Measurements from ENCODE around the gene SBK1. TPM values are rescaled to one million over a fixed set of nuclear protein-coding genes. Genes with fewer than 3 reads are reported as not detected.
"Not testable (repeated sequence)": the region's sequence is repeated elsewhere in the genome, so short reads cannot be mapped to it uniquely, and the experiment has no call there.

Gene SBK1
- total RNA-seq, 1 donor from 2014 or later = 1.9 TPM

DNA sequence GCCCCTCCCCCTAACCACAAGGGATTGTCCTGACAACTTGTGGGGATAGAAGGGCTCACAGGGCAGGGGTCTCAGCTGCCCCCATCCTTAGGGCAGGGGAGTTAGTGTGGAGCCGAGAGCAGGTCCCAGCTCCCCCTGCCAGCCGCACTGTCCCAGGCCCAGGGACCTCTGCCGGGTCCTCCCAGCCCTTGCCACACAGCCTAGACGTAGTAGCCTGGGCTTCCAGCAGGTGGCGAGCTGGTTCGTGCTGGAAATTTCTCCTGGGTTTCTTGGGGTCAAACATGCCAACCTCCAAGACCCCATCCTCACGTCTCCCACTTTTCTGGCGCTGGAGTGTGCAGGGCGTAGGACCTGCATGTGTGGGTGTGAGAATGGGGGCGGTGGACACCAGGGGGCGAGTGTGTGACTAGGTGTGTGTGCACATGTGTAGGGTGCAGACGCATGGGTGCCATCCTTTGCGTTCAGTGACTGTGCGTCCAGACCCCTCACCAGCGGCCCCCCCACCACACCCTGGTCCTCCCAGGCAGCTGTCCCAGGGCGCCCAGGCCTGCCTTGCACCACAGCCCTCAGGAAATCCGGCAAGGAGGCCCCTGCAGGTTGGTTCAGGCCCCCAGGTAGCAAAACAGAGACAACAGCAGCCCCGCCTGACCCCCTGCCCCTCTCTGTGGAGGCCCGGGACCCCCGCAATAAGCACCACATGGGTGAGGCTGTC is 29.5 kb downstream of the SBK1 start:
- Histone ChIP-seq H3K4me1 (no peaks in the 10 kb centered on the region), H3K36me3 (no peaks in the 10 kb centered on the region), H3K27ac (no peak overlapping the region), H3K9me3 (no peaks in the 10 kb centered on the region), H3K27me3 (no peaks in the 10 kb centered on the region), H3K4me3 (no peak overlapping the region)
- intact Hi-C loops (cut with DNase I) = no loop called here
- TF ChIP-seq, protein P1, sequence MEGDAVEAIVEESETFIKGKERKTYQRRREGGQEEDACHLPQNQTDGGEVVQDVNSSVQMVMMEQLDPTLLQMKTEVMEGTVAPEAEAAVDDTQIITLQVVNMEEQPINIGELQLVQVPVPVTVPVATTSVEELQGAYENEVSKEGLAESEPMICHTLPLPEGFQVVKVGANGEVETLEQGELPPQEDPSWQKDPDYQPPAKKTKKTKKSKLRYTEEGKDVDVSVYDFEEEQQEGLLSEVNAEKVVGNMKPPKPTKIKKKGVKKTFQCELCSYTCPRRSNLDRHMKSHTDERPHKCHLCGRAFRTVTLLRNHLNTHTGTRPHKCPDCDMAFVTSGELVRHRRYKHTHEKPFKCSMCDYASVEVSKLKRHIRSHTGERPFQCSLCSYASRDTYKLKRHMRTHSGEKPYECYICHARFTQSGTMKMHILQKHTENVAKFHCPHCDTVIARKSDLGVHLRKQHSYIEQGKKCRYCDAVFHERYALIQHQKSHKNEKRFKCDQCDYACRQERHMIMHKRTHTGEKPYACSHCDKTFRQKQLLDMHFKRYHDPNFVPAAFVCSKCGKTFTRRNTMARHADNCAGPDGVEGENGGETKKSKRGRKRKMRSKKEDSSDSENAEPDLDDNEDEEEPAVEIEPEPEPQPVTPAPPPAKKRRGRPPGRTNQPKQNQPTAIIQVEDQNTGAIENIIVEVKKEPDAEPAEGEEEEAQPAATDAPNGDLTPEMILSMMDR (IDR thresholded peaks at IDR 0.05) = peak; percentile 68
- ATAC-seq (peak; percentile 41), DNase-seq (no peak)

DNA sequence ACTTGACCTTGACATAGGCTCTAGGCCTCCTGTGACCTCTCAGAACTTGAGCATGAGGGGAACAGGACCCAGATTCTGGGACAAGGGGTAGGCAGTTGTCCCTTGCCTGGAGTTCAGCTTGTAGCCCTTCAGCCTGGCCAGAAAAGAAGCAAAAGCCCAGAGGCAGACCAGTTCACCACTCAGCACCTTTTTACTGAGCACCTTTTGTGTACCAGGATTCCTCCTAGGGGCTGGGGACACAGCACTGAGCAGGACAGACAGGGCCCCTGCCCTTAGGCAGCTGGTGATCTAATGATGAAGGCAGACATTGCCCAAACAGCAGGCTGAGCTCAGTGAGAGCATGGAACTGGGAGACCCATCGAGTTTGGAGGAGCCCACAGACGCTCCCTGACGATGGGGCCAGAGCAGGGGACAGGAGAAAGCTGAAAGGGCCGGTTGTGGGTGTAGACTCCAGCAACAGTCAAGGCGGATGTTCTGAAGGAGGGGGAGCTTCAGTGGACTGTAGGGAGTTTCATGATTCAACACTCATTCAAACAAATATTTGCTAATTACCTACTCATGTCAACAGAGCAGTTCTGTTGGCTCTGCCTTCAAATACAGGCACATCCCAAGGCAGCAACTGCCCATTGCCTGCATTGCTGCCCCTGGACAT is 32.0 kb downstream of the SBK1 start:
- no peak overlapping the region for H3K27ac ChIP-seq

DNA sequence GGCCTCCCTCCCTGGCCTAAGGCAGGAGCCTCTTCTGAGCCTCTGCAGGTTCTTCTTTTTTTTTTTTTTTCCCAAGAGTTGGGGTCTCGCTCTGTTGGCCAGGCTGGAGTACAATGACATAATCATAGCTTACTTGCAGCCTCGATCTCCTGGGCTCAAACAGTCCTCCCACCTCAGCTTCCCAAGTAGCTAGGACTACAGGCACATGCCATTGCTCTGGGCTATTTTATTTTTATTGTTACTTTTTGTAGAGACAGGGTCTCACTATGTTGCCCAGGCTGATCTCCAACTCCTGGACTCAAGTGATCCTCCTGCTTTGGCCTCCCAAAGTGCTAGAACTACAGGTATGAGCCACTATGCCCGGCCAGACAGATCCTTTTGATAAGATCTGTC is 32.6 kb downstream of the SBK1 start:
- H3K9me3 ChIP-seq = no peaks in the 10 kb centered on the region
- H3K36me3 ChIP-seq = no peaks in the 10 kb centered on the region
- DNase-seq = no peak
- TF ChIP-seq, protein P1 (IDR thresholded peaks at IDR 0.05) = no peak
- H3K4me3 ChIP-seq = no peak overlapping the region
- no peak for ATAC-seq
- no peaks in the 10 kb centered on the region for H3K4me1 ChIP-seq
- H3K27me3 ChIP-seq = no peaks in the 10 kb centered on the region
- intact Hi-C loops (cut with DNase I) = no loop called here
- no peak overlapping the region for H3K27ac ChIP-seq

More for the DNA sequence above, 32.0 kb downstream of the SBK1 start:
- no peak overlapping the region for H3K4me3 ChIP-seq
- TF ChIP-seq, protein P1 (IDR thresholded peaks at IDR 0.05) = no peak
- H3K4me1 ChIP-seq = no peaks in the 10 kb centered on the region
- no peaks in the 10 kb centered on the region for H3K36me3 ChIP-seq
- peak; percentile 46 for DNase-seq
- no peaks in the 10 kb centered on the region for H3K9me3 ChIP-seq
- ATAC-seq = peak; percentile 22
- intact Hi-C loops (cut with DNase I) = no loop called here
- no peaks in the 10 kb centered on the region for H3K27me3 ChIP-seq

DNA sequence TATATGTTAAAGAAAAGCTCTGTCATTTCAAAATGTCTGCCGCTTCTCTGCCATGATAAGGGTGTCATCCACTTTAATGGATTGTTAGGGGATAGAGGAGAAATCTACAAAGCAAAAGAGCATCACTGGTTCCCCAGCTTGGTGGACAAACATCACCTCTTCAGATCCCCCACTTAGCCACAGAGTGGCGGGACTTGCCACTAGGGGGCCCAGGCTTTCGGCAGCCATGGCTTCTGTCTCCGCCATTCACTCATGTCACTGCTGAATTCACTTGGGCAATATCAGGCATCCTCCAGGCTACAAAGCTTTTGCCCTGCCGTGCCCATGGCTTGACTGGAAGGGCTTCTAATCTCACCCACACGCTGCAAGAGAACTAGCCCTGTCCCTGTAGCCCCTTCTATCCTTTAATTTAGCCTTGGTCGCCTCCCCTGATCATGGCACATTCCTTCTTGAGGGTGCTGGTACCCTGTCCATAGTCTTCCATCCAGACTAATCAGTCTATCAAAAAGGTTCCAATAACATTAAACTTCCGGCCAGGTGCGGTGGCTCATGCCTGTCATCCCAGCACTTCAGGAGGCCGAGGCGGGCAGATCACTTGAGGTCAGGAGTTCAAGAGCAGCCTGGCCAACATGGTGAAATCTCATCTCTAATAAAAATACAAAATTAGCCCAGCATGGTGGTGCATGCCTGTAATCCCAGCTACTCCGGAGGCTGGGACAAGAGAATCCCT is 34.7 kb downstream of the SBK1 start:
- ATAC-seq = peak; percentile 87
- peak; percentile 79 for DNase-seq
- H3K27me3 ChIP-seq = no peaks in the 10 kb centered on the region
- no peak overlapping the region for H3K27ac ChIP-seq
- no peaks in the 10 kb centered on the region for H3K36me3 ChIP-seq
- no peaks in the 10 kb centered on the region for H3K9me3 ChIP-seq
- H3K4me1 ChIP-seq = no peaks in the 10 kb centered on the region
- no peak overlapping the region for H3K4me3 ChIP-seq
- intact Hi-C loops (cut with DNase I) = no loop called here
- TF ChIP-seq, protein P1 (IDR thresholded peaks at IDR 0.05) = peak; percentile 76

DNA sequence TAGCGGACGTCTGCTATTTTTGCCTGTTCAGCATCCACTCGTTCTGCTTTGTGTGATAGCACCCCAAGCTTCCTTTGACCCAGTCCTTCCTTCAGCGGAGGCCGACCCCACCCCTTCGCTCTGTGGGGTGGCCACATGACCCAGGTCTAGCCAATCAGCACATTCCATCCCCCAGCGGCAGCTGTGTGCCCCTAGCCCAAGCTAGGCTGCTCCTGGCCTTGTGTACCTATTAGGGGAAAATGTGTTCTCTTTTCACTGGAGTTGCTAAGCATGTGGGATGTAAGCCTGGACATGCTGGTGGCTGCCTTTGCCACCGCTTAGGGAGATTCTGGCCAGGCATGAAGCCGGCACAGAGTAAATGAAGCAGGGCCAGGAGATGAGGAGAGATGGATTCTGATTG is 37.9 kb downstream of the SBK1 start:
- ATAC-seq (peak; percentile 21), DNase-seq (peak; percentile 41)
- H3K36me3 ChIP-seq; intact Hi-C loops (cut with DNase I); H3K27me3 ChIP-seq; H3K4me1 ChIP-seq; H3K4me3 ChIP-seq; H3K9me3 ChIP-seq; H3K27ac ChIP-seq: not testable (repeated sequence)

DNA sequence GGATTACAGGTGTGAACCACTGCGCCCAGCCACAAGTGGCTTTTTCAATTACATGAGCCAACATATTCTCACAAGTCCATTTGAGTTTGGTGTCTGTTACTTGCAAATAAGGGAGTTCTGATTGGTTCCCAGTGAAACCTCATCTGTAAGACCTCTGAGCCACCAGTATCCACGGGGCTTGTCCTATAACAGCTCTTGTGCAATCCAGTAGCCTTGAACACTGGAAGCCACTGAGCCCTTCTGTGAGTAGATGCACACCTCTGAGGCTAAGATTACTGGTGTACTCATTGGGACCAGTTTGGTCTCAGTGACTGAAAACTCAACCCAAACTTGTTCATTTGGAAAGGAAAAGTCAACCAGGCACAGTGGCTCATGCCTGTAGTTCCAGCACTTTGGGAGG is 38.7 kb downstream of the SBK1 start:
- H3K9me3 ChIP-seq; H3K4me1 ChIP-seq; ATAC-seq; intact Hi-C loops (cut with DNase I); H3K27me3 ChIP-seq; H3K36me3 ChIP-seq; H3K4me3 ChIP-seq; H3K27ac ChIP-seq; DNase-seq: not testable (repeated sequence)

DNA sequence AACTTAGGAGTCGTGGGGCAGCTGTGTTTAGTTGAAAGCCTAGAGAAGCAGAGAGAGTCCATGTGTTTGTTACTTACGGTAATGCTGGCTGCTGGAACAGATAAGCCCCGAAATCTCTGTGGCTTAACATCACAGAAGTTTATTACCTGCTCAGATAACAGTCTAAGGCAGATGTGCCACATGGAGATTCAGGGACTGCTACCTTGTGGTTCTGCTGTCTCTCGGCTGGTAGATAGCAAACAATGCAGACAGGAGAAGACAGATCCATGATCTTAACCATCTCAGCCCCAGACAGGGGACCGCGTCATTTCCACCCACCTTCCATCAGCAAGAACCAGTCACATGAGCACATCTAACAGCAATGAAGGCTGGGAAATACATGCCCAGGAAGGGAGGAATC is 40.3 kb downstream of the SBK1 start:
- ATAC-seq; DNase-seq; H3K9me3 ChIP-seq; H3K27me3 ChIP-seq; H3K36me3 ChIP-seq; H3K4me3 ChIP-seq; intact Hi-C loops (cut with DNase I); H3K4me1 ChIP-seq; H3K27ac ChIP-seq: not testable (repeated sequence)

DNA sequence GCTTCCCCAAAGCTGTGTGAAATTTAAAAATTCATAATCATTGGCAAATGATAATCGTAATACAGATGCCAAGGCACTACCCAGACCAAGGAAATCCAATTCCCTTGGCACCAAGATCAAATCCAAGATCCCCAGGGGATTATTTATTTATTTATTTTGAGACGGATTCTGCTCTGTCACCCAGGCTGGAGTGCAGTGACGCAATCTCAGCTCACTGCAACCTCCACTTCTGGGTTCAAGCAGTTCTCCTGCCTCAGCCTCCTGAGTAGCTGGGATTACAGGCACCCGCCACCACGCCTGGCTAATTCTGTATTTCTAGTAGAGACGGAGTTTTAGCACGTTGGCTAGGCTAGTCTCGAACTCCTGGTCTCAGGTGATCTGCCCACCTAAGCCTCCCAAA is 43.4 kb downstream of the SBK1 start:
- H3K4me1 ChIP-seq; ATAC-seq; H3K9me3 ChIP-seq; H3K36me3 ChIP-seq; H3K27me3 ChIP-seq; intact Hi-C loops (cut with DNase I); H3K27ac ChIP-seq; H3K4me3 ChIP-seq: not testable (repeated sequence)
- peak; percentile 10 for DNase-seq

DNA sequence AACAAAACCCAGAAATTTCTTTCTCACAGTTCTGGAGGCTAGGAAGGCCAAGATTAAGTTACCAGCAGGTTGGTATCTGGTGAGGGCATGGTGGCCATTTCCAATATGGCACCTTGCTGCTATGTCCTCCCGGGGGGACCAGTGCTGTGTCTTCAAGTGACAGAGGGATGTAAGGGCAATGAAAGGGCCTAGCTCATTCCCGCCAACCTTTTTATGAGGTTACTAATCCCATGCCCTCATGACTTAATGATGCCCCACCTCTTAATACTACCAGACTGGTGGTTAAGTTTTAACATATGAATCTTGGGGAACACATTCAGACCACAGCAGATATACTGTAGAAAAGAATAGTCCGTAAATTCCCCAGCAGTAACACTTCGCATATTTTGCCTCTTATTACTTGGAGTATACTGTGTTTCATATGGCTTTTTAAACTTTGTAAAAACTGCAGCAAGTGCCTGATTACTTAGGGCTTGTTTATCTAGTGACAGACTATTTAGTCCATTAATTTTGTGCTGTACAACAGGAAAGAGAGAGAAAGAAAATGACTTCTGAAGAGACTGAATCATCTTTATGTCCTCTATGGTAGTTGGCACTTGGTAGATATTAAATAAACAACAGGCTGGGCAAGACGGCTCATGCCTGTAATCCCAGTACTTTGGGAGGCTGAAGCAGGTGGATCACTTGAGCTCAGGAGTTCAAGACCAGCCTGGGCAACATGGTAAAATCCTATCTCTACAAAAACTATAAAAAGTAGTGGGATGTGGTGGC is 44.8 kb downstream of the SBK1 start:
- ATAC-seq; H3K36me3 ChIP-seq; H3K4me1 ChIP-seq; H3K4me3 ChIP-seq; H3K9me3 ChIP-seq; H3K27me3 ChIP-seq; intact Hi-C loops (cut with DNase I); DNase-seq; H3K27ac ChIP-seq: not testable (repeated sequence)

Data from upper lobe of right lung (tissue), 1 donor.